GM23338 (cell line): ENCODE data around the gene RRP8. TPM values are rescaled to one million over a fixed set of nuclear protein-coding genes. Genes with fewer than 3 reads are reported as not detected.
A peak's percentile ranks its signal among the peaks of the same experiment; 100 is the strongest.

Source experiments
- ATAC-seq: fragments of 200-7000 bp; cut with Tn5 transposase; 3 replicates; pipeline ENCODE4 v1.9.1; 2020
- DNase-seq: peaks from one replicate; pipeline ENCODE4 v3.0.0-alpha.2; 2015; ENCODE audit warnings: low spot score
- H2AFZ ChIP-seq: fragments of 200-600 bp; sonication (generic); 2 replicates; pipeline ENCODE4 v1.8.0; 2016; ENCODE audit warnings: antibody characterized with exemption, mild to moderate bottlenecking, moderate library complexity
- H3F3A ChIP-seq: fragments of 200-600 bp; sonication (generic); replicated peaks from 2 replicates; pipeline ENCODE4 v1.8.0; 2017; ENCODE audit warnings: antibody characterized with exemption, mixed run types, low read depth
- H3K27ac ChIP-seq: fragments of 200-600 bp; sonication (generic); 2 replicates; pipeline ENCODE4 v1.6.1; 2016; ENCODE audit warnings: low read depth
- H3K27me3 ChIP-seq: fragments of 200-600 bp; sonication (generic); 2 replicates; pipeline ENCODE4 v1.8.0; 2016; ENCODE audit warnings: mild to moderate bottlenecking, mixed run types, moderate library complexity; ENCODE audit not compliant: insufficient read depth
- H3K36me3 ChIP-seq: fragments of 200-600 bp; sonication (generic); 2 replicates; pipeline ENCODE4 v1.8.0; 2016; ENCODE audit warnings: mild to moderate bottlenecking; ENCODE audit not compliant: insufficient read depth
- H3K4me1 ChIP-seq: fragments of 200-600 bp; sonication (generic); 2 replicates; pipeline ENCODE4 v1.8.0; 2016; ENCODE audit warnings: mild to moderate bottlenecking, moderate library complexity; ENCODE audit not compliant: insufficient read depth
- H3K4me2 ChIP-seq: fragments of 200-600 bp; sonication (generic); 2 replicates; pipeline ENCODE4 v1.7.1; 2017; ENCODE audit warnings: mixed run types
- H3K4me3 ChIP-seq: fragments of 200-600 bp; sonication (generic); 2 replicates; pipeline ENCODE4 v1.6.1; 2016; ENCODE audit warnings: mixed run types
- H3K79me2 ChIP-seq: fragments of 200-600 bp; sonication (generic); replicated peaks from 2 replicates; pipeline ENCODE4 v1.8.0; 2017; ENCODE audit warnings: mild to moderate bottlenecking; ENCODE audit not compliant: insufficient read depth
- H3K9me2 ChIP-seq: fragments of 200-600 bp; sonication (generic); 2 replicates; pipeline ENCODE4 v1.8.0; 2017; ENCODE audit not compliant: insufficient read depth
- H4K20me1 ChIP-seq: fragments of 200-600 bp; sonication (generic); replicated peaks from 2 replicates; pipeline ENCODE4 v1.8.0; 2017; ENCODE audit warnings: mild to moderate bottlenecking; ENCODE audit not compliant: insufficient read depth
- H3K27ac Mint-ChIP-seq: 2 replicates; pipeline ENCODE4 v1.8.0; 2020; ENCODE audit warnings: inconsistent platforms, mild to moderate bottlenecking, moderate library complexity, mixed read lengths
- H3K27me3 Mint-ChIP-seq: 3 replicates; pipeline ENCODE4 v1.8.0; 2022; ENCODE audit warnings: low read depth, mild to moderate bottlenecking, moderate library complexity, mixed read lengths, inconsistent platforms; ENCODE audit not compliant: insufficient read depth, poor library complexity
- H3K36me3 Mint-ChIP-seq: 3 replicates; pipeline ENCODE4 v1.8.0; 2021; ENCODE audit warnings: low read depth, mild to moderate bottlenecking, inconsistent platforms, moderate library complexity, mixed read lengths
- H3K4me1 Mint-ChIP-seq: 3 replicates; pipeline ENCODE4 v1.8.0; 2020; ENCODE audit warnings: mild to moderate bottlenecking, inconsistent platforms, mixed read lengths
- H3K4me3 Mint-ChIP-seq: 3 replicates; pipeline ENCODE4 v1.8.0; 2021; ENCODE audit warnings: moderate library complexity, mild to moderate bottlenecking, inconsistent platforms, mixed read lengths
- H3K9me3 Mint-ChIP-seq: 3 replicates; pipeline ENCODE4 v1.8.0; 2020; ENCODE audit warnings: moderate library complexity, mild to moderate bottlenecking, inconsistent platforms, mixed read lengths
- ETS1 ChIP-seq: IDR thresholded peaks from 2 replicates; pipeline ENCODE4 v1.6.1; 2016; ENCODE audit warnings: antibody characterized with exemption
- EZH2phosphoT487 ChIP-seq: fragments of 200-600 bp; sonication (generic); IDR thresholded peaks from one replicate; pipeline ENCODE4 v1.8.1; 2018; ENCODE audit warnings: antibody characterized with exemption; ENCODE audit not compliant: unreplicated experiment
- JUNB ChIP-seq: IDR thresholded peaks from one replicate; pipeline ENCODE4 v1.6.1; 2016; ENCODE audit warnings: antibody characterized with exemption; ENCODE audit not compliant: unreplicated experiment
- NANOG ChIP-seq: IDR thresholded peaks from 2 replicates; pipeline ENCODE4 v1.6.1; 2016; ENCODE audit warnings: antibody characterized with exemption, borderline replicate concordance
- POLR2AphosphoS5 ChIP-seq: IDR thresholded peaks from 2 replicates; pipeline ENCODE4 v1.6.1; 2016; ENCODE audit warnings: antibody characterized with exemption, low read depth
- ZNF114 ChIP-seq: fragments of 250-450 bp; sonication (Bioruptor Pico); IDR thresholded peaks from 2 replicates; pipeline ENCODE4 v1.5.0; 2020; ENCODE audit warnings: mild to moderate bottlenecking, moderate library complexity
- polyA plus RNA-seq: library from polyadenylated mRNA; unstranded; fragments of >200 nt; fragmentation: Nextera tagmentation; extraction: Ambion mirVana; gene quantifications from 2 replicates; pipeline ENCODE4 v1.2.1, GENCODE V29; 2016
- total RNA-seq: library from RNA; depleted of rRNA; stranded (reverse); fragments of >200 nt; shearing (Covaris generic); gene quantifications from 2 replicates; pipeline ENCODE4 v1.2.3, GENCODE V29; 2014

RRP8 gene
- total and polyA plus RNA-seq, 2 experiments from 2014 or later = 7.4 to 13.7 TPM

GRCh38 chr11:6608011-6608410, 4.6 kb upstream of the RRP8 start:
- Histone ChIP-seq H3K4me1 (peaks cover 30% of the 10 kb centered on the region), H3K36me3 (peaks cover 35% of the 10 kb centered on the region), H3K4me3 (no peak overlapping the region), H2AFZ (no peak overlapping the region), H4K20me1 (no peaks in the 10 kb centered on the region; the same call in 1 of the 2 replicates), H3K9me2 (no peaks in the 10 kb centered on the region), H3K4me2 (no peak overlapping the region), H3K27ac (peak overlapping the region; percentile 93), H3K27me3 (no peaks in the 10 kb centered on the region), H3K79me2 (peaks cover 51% of the 10 kb centered on the region), H3F3A (peaks cover 16% of the 10 kb centered on the region)
- peaks cover 22% of the 10 kb centered on the region for H3K4me1 Mint-ChIP-seq
- no peak overlapping the region for H3K4me3 Mint-ChIP-seq
- H3K27ac Mint-ChIP-seq = peak overlapping the region; percentile 90
- no peak for TF ChIP-seq ETS1
- DNase-seq = no peak
- peaks cover 15% of the 10 kb centered on the region for H3K27me3 Mint-ChIP-seq
- peaks cover 51% of the 10 kb centered on the region for H3K36me3 Mint-ChIP-seq
- no peak for ATAC-seq
- no peaks in the 10 kb centered on the region for H3K9me3 Mint-ChIP-seq

GRCh38 chr11:6607190-6607795, 3.9 kb upstream of the RRP8 start:
- Histone ChIP-seq H3K36me3 (peaks cover 35% of the 10 kb centered on the region), H3K9me2 (no peaks in the 10 kb centered on the region), H3K27ac (peak overlapping the region; percentile 93), H3K27me3 (no peaks in the 10 kb centered on the region), H4K20me1 (no peaks in the 10 kb centered on the region; the same call in none of the 2 replicates), H3K79me2 (peaks cover 58% of the 10 kb centered on the region), H3F3A (peaks cover 16% of the 10 kb centered on the region), H3K4me3 (no peak overlapping the region), H3K4me2 (0 out of 2 replicates have a peak overlapping the region, but pooled peaks have one; percentile 28), H3K4me1 (peaks cover 27% of the 10 kb centered on the region), H2AFZ (no peak overlapping the region)
- peak overlapping the region; percentile 96 for H3K27ac Mint-ChIP-seq
- H3K36me3 Mint-ChIP-seq = peaks cover 51% of the 10 kb centered on the region
- H3K4me1 Mint-ChIP-seq = peaks cover 22% of the 10 kb centered on the region
- H3K27me3 Mint-ChIP-seq = peaks cover 15% of the 10 kb centered on the region
- DNase-seq (no peak), ATAC-seq (no peak)
- no peaks in the 10 kb centered on the region for H3K9me3 Mint-ChIP-seq
- no peak for TF ChIP-seq ZNF114 (CRISPR knock-in tag)
- TF ChIP-seq JUNB = no peak
- no peak for TF ChIP-seq ETS1
- TF ChIP-seq NANOG = no peak
- H3K4me3 Mint-ChIP-seq = no peak overlapping the region

- Histone ChIP-seq H3K79me2 (peaks cover 64% of the 10 kb centered on the region), H3K4me2 (peak overlapping the region; percentile 60), H3K27ac (peak overlapping the region; percentile 78), H3K9me2 (no peaks in the 10 kb centered on the region), H3K36me3 (peaks cover 35% of the 10 kb centered on the region), H3K4me1 (peaks cover 27% of the 10 kb centered on the region), H2AFZ (no peak overlapping the region), H3K27me3 (no peaks in the 10 kb centered on the region), H3F3A (peaks cover 16% of the 10 kb centered on the region), H3K4me3 (peak overlapping the region; percentile 14), H4K20me1 (no peaks in the 10 kb centered on the region; the same call in none of the 2 replicates)
- DNase-seq (peak; percentile 97), ATAC-seq (peak; percentile 78)
- H3K36me3 Mint-ChIP-seq = peaks cover 53% of the 10 kb centered on the region
- TF ChIP-seq EZH2phosphoT487 (no peak), POLR2AphosphoS5 (peak; percentile 54; the same call in 1 of the 2 replicates)
- peak overlapping the region; percentile 28; the same call in 2 of the 3 replicates for H3K4me3 Mint-ChIP-seq
- peak overlapping the region; percentile 96 for H3K27ac Mint-ChIP-seq
- H3K9me3 Mint-ChIP-seq = no peaks in the 10 kb centered on the region
- peaks cover 14% of the 10 kb centered on the region for H3K27me3 Mint-ChIP-seq
- peaks cover 25% of the 10 kb centered on the region for H3K4me1 Mint-ChIP-seq
Measured at GRCh38 chr11:6606471-6607189, 3.2 kb upstream of the RRP8 start.
